HepG2 (cell line): ENCODE measurements around the gene MYO16. TPM values are rescaled to one million over a fixed set of nuclear protein-coding genes. Genes with fewer than 3 reads are reported as not detected.
A peak's percentile ranks its signal among the peaks of the same experiment; 100 is the strongest.

Source experiments
- ATAC-seq: fragments of 200-7000 bp; cut with Tn5 transposase; 3 replicates; pipeline ENCODE4 v1.9.1; 2020; ENCODE audit warnings: mild to moderate bottlenecking, moderate library complexity
- BruUV-seq: library from RNA; stranded (reverse); fragments of 400-500 nt; replicated peaks from 2 replicates; lab custom pipeline; 2021; lab: Mats Ljungman, UMichigan
- CTCF ChIA-PET: fragments of 300-600 bp; formaldehyde crosslinking; extraction: SDS; loops from one replicate; lab custom pipeline; 2021; ENCODE audit warnings: low total read pairs, inconsistent platforms, low intra/inter-chr PET ratio; lab: Yijun Ruan, JAX
- POLR2A ChIA-PET: fragments of 350-600 bp; sonication (Branson Sonifier 250); formaldehyde crosslinking; loops from one replicate; lab custom pipeline; 2020; ENCODE audit warnings: antibody characterized with exemption, inconsistent platforms; lab: Yijun Ruan, JAX
- DNase-seq: peaks from one replicate; pipeline ENCODE4 v3.0.0-alpha.2; 2015; ENCODE audit warnings: low spot score
- FAIRE-seq: peaks from 3 replicates; lab custom pipeline; 2011; peaks lifted over from hg19 to GRCh38; lab: Jason Lieb, UNC
- H2AFZ ChIP-seq: one replicate; pipeline ENCODE4 v1.6.1; 2011; ENCODE audit warnings: low read length, inconsistent platforms
- H3K27ac ChIP-seq: fragments of 300-600 bp; 3 replicates; pipeline ENCODE4 v1.8.0; 2011; ENCODE audit warnings: mixed run types, mild to moderate bottlenecking, mixed read lengths, low read length, inconsistent platforms; ENCODE audit not compliant: insufficient read depth; ENCODE audit errors: extremely low read length
- H3K27me3 ChIP-seq, 2 experiments: fragments of 200-600 bp in 1 of 2; 2 replicates in 1 of 2; 3 replicates in 1 of 2; pipeline versions ENCODE4 v1.6.0 to v1.8.0; 2011; ENCODE audit warnings: low read length in 2 of 2, mild to moderate bottlenecking in 2 of 2, moderate library complexity in 2 of 2, inconsistent platforms in 1 of 2; ENCODE audit not compliant: insufficient read depth in 2 of 2, control insufficient read depth in 1 of 2
- H3K36me3 ChIP-seq, 2 experiments: fragments of 200-600 bp in 1 of 2; replicated peaks in 1 of 2; 2 replicates in 1 of 2; 3 replicates in 1 of 2; pipeline versions ENCODE4 v1.5.1 to v1.8.0; 2011; ENCODE audit warnings: low read length in 2 of 2, inconsistent platforms in 1 of 2; ENCODE audit not compliant: insufficient read depth in 2 of 2, control insufficient read depth in 1 of 2
- H3K4me1 ChIP-seq: 2 replicates; pipeline ENCODE4 v1.5.1; 2012; ENCODE audit warnings: low read length, inconsistent platforms; ENCODE audit not compliant: insufficient read depth
- H3K4me2 ChIP-seq: 2 replicates; pipeline ENCODE4 v1.6.0; 2011; ENCODE audit warnings: low read depth, low read length, inconsistent platforms
- H3K4me3 ChIP-seq, 3 experiments: fragments of 200-600 bp in 1 of 3; sonication (generic), shearing (Covaris generic) in 1 of 3; replicated peaks in 1 of 3; 2 replicates each; pipeline ENCODE4 v1.5.1; 2011 to 2016; ENCODE audit warnings: low read length in 3 of 3, inconsistent platforms in 2 of 3, low read depth in 2 of 3, mild to moderate bottlenecking in 2 of 3, control low read depth in 1 of 3, mixed read lengths in 1 of 3; ENCODE audit not compliant: insufficient read depth in 1 of 3
- H3K79me2 ChIP-seq: one replicate; pipeline ENCODE4 v1.6.1; 2011; ENCODE audit warnings: low read length, inconsistent platforms; ENCODE audit not compliant: insufficient read depth
- H3K9ac ChIP-seq: 2 replicates; pipeline ENCODE4 v1.6.0; 2011; ENCODE audit warnings: mild to moderate bottlenecking, low read depth, low read length, inconsistent platforms; ENCODE audit not compliant: insufficient read depth
- H3K9me3 ChIP-seq: 2 replicates; pipeline ENCODE4 v1.5.1; 2012; ENCODE audit warnings: mild to moderate bottlenecking, low read length
- H4K20me1 ChIP-seq: 2 replicates; pipeline ENCODE4 v1.6.0; 2011; ENCODE audit warnings: inconsistent platforms, mild to moderate bottlenecking, low read length, moderate library complexity; ENCODE audit not compliant: insufficient read depth
- CTCF ChIP-seq: sonication (generic); formaldehyde crosslinking; IDR thresholded peaks from 2 replicates; pipeline ENCODE4 v1.5.0; 2020; ENCODE audit warnings: mild to moderate bottlenecking, missing genetic modification reagents, moderate library complexity
- LBX2 ChIP-seq: sonication (generic); formaldehyde crosslinking; IDR thresholded peaks from 2 replicates; pipeline ENCODE4 v1.5.0; 2020; ENCODE audit warnings: missing genetic modification reagents, mild to moderate bottlenecking, borderline replicate concordance
- MAFF ChIP-seq: IDR thresholded peaks from 2 replicates; pipeline ENCODE4 v1.6.1; 2011; ENCODE audit warnings: low read depth, low read length, improper control_type of control experiment
- MAFK ChIP-seq, 2 experiments: IDR thresholded peaks in 1 of 2; conservative IDR thresholded peaks in 1 of 2; 2 replicates each; pipeline ENCODE4 v1.6.1; 2011; ENCODE audit warnings: improper control_type of control experiment in 2 of 2, low read length in 2 of 2
- SALL2 ChIP-seq: sonication (generic); formaldehyde crosslinking; IDR thresholded peaks from 2 replicates; pipeline ENCODE4 v1.8.1; 2023; ENCODE audit warnings: mild to moderate bottlenecking, missing genetic modification reagents, inconsistent platforms
- ZBTB42 ChIP-seq: sonication (generic); formaldehyde crosslinking; IDR thresholded peaks from 2 replicates; pipeline ENCODE4 v1.5.0; 2020; ENCODE audit warnings: mild to moderate bottlenecking, missing genetic modification reagents
- ZNF276 ChIP-seq: sonication (generic); formaldehyde crosslinking; IDR thresholded peaks from 2 replicates; pipeline ENCODE4 v1.4.0; 2020; ENCODE audit warnings: mild to moderate bottlenecking, low read depth, missing genetic modification reagents
- ZNF543 ChIP-seq: sonication (generic); formaldehyde crosslinking; IDR thresholded peaks from 2 replicates; pipeline ENCODE4 v1.4.0; 2020; ENCODE audit warnings: mild to moderate bottlenecking, missing genetic modification reagents
- ZNF83 ChIP-seq: sonication (generic); formaldehyde crosslinking; IDR thresholded peaks from 2 replicates; pipeline ENCODE4 v1.4.0; 2020; ENCODE audit warnings: missing genetic modification reagents, mild to moderate bottlenecking, borderline replicate concordance
- WGBS: methylation state at CpG from one replicate; pipeline ENCODE4 v1.1.6; 2017; ENCODE audit warnings: low lambda C conversion rate; 5-methylcytosine and 5-hydroxymethylcytosine counted together
- in situ Hi-C: cut with HindIII; loops from 2 replicates; pipeline ENCODE4 v1.10.0; 2017; ENCODE audit warnings: low pct_unique_long_range_greater_than_20kb; ENCODE audit not compliant: extremely low pct_ligation_motif_present
- intact Hi-C: fragments of 100-400 bp; cut with micrococcal nuclease; formaldehyde crosslinking; loops from one replicate; pipeline ENCODE4 v1.10.0; 2022; ENCODE audit not compliant: unreplicated experiment
- polyA plus RNA-seq, 8 experiments: library from polyadenylated mRNA; depleted of rRNA in 3 of 8; stranded (reverse) in 7 of 8; unstranded in 1 of 8; fragments of >200 nt; fragmentation: Illumina TruSeq in 4 of 8; extraction: Trizol in 4 of 8; gene quantifications; 2 replicates each; pipeline versions ENCODE4 v1.2.1 to v1.2.3, GENCODE V29; 2011 to 2016; ENCODE audit warnings: low read depth in 4 of 8, missing spikeins in 1 of 8, mixed read lengths in 1 of 8; ENCODE audit not compliant: insufficient read depth in 1 of 8
- total RNA-seq, 5 experiments: library from RNA; depleted of rRNA; stranded (reverse); fragments of >200 nt; fragmentation: Illumina TruSeq; extraction: Trizol; gene quantifications; 2 replicates each; pipeline ENCODE4 v1.2.3, GENCODE V29; 2016; ENCODE audit warnings: low read depth in 1 of 5

The MYO16 gene
- total and polyA plus RNA-seq, 2 of the 13 experiments (the other 11 are each of a cell fraction or from before 2014, with no cell fraction given), result not detected

DNA sequence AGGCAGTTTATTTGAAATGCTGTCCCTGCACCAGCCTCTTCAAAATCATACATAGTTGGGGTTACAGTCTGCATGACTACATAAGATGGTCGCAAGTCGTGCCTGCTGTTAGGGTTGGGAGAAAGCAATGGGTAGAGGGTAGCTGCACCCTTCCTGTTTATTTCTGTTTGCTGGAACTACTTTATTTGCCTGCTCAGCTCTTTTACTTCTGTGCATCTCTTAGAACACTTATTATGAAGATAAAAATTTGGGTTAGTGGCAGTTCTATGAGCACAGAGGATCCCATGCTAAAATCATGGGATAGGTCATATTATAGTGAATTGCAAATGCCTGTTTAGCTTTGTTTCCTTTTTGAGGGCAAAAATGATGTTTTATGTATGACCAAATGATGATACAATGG lies 160.1 kb downstream of the MYO16 start:
- Histone ChIP-seq H2AFZ (no peak overlapping the region), H3K27ac (no peak overlapping the region), H3K4me1 (no peaks in the 10 kb centered on the region), H3K27me3 (no peaks in the 10 kb centered on the region; a peak in 1 of 5 replicates), H4K20me1 (no peaks in the 10 kb centered on the region), H3K79me2 (no peaks in the 10 kb centered on the region), H3K4me3 (no peak overlapping the region), H3K9ac (no peak overlapping the region), H3K4me2 (no peak overlapping the region), H3K9me3 (peaks cover 15% of the 10 kb centered on the region), H3K36me3 (no peaks in the 10 kb centered on the region)
- FAIRE-seq (no peak), DNase-seq (no peak), ATAC-seq (no peak)
- ChIA-PET CTCF (no interaction called here), POLR2A (no interaction called here)
- intact Hi-C loops (no loop called here), in situ Hi-C loops (no loop called here)
- BruUV-seq, result no TSS peak
- 11% methylated on average over 2 of the region's 2 CpGs for WGBS
- TF ChIP-seq ZNF83 (CRISPR knock-in tag) (no peak), ZNF276 (CRISPR knock-in tag) (no peak), CTCF (CRISPR knock-in tag) (no peak), ZBTB42 (no peak), SALL2 (no peak), MAFF (peak; percentile 51), MAFK (conservative IDR thresholded peaks at IDR 0.05 in 1 of 2, IDR thresholded peaks at IDR 0.05 in 1 of 2; ENCODE audit: low read length in 2 of 2) (peak; percentile 16 to 72; a peak in 2 of 4 replicates), ZNF543 (CRISPR knock-in tag) (no peak), LBX2 (CRISPR knock-in tag) (no peak)
